PC-9 (cell line): ENCODE measurements around the gene FHAD1. TPM values are rescaled to one million over a fixed set of nuclear protein-coding genes. Genes with fewer than 3 reads are reported as not detected.

ENCODE experiments used
- BruUV-seq: library from RNA; stranded (reverse); fragments of 400-500 nt; replicated peaks from 2 replicates; lab custom pipeline; 2021; lab: Mats Ljungman, UMichigan
- CTCF ChIA-PET: fragments of 300-600 bp; sonication (Branson Sonifier 250); formaldehyde crosslinking; loops from one replicate; lab custom pipeline; 2022; ENCODE audit warnings: antibody characterized with exemption; lab: Charles Lee
- POLR2A ChIA-PET: fragments of 300-600 bp; sonication (Branson Sonifier 250); formaldehyde crosslinking; loops from one replicate; lab custom pipeline; 2022; ENCODE audit warnings: antibody characterized with exemption; ENCODE audit not compliant: unreplicated experiment; lab: Charles Lee
- DNase-seq, 2 experiments: peaks; one replicate each; pipeline versions ENCODE4 v3.0.0 to v3.0.0-alpha.2; 2015 to 2022; ENCODE audit warnings: mixed read lengths in 1 of 2
- H2AFZ ChIP-seq: fragments of 200-600 bp; sonication (generic); 2 replicates; pipeline ENCODE4 v1.8.1; 2017; ENCODE audit warnings: antibody characterized with exemption
- H3F3A ChIP-seq: fragments of 200-600 bp; sonication (generic); 2 replicates; pipeline ENCODE4 v1.8.1; 2017; ENCODE audit warnings: antibody characterized with exemption, mild to moderate bottlenecking, low read depth; ENCODE audit not compliant: insufficient read depth
- H3K27ac ChIP-seq: fragments of 200-600 bp; sonication (generic); 2 replicates; pipeline ENCODE4 v1.6.1; 2016; ENCODE audit warnings: mixed run types
- H3K27me3 ChIP-seq: fragments of 200-600 bp; sonication (generic); 2 replicates; pipeline ENCODE4 v1.6.1; 2016; ENCODE audit warnings: low read depth, mixed run types; ENCODE audit not compliant: insufficient read depth
- H3K36me3 ChIP-seq: fragments of 200-600 bp; sonication (generic); 2 replicates; pipeline ENCODE4 v1.6.1; 2016; ENCODE audit warnings: low read depth, mixed run types
- H3K4me1 ChIP-seq: fragments of 200-600 bp; sonication (generic); replicated peaks from 2 replicates; pipeline ENCODE4 v1.6.1; 2016; ENCODE audit warnings: mixed run types; ENCODE audit not compliant: insufficient read depth
- H3K4me2 ChIP-seq: fragments of 200-600 bp; sonication (generic); 2 replicates; pipeline ENCODE4 v1.6.1; 2017; ENCODE audit warnings: mixed run types
- H3K4me3 ChIP-seq: fragments of 200-600 bp; sonication (generic); 2 replicates; pipeline ENCODE4 v1.6.1; 2016; ENCODE audit warnings: mixed run types
- H3K79me2 ChIP-seq: fragments of 200-600 bp; sonication (generic); 2 replicates; pipeline ENCODE4 v1.6.1; 2017; ENCODE audit warnings: low read depth, mixed run types
- H3K9me2 ChIP-seq: fragments of 200-600 bp; sonication (generic); 2 replicates; pipeline ENCODE4 v1.8.1; 2017; ENCODE audit warnings: mild to moderate bottlenecking; ENCODE audit not compliant: insufficient read depth
- H3K9me3 ChIP-seq: fragments of 200-600 bp; sonication (generic); 2 replicates; pipeline ENCODE4 v1.8.1; 2016; ENCODE audit warnings: low read depth; ENCODE audit not compliant: insufficient read depth
- H4K20me1 ChIP-seq: fragments of 200-600 bp; sonication (generic); 2 replicates; pipeline ENCODE4 v1.8.1; 2017; ENCODE audit not compliant: insufficient read depth
- CTCF ChIP-seq: fragments of 200-600 bp; sonication (generic); conservative IDR thresholded peaks from 2 replicates; pipeline ENCODE4 v1.6.1; 2017; ENCODE audit warnings: mixed run types, antibody characterized with exemption, mild to moderate bottlenecking, moderate library complexity
- EZH2 ChIP-seq: fragments of 200-600 bp; sonication (generic); IDR thresholded peaks from 2 replicates; pipeline ENCODE4 v1.8.0; 2017; ENCODE audit warnings: antibody characterized with exemption, low read depth
- intact Hi-C: fragments of 100-400 bp; cut with micrococcal nuclease; formaldehyde crosslinking; loops from one replicate; pipeline ENCODE4 v1.10.0; 2022; ENCODE audit not compliant: unreplicated experiment
- total RNA-seq: library from RNA; stranded (reverse); gene quantifications from 2 replicates; pipeline ENCODE4 v1.2.3, GENCODE V29; 2021

The FHAD1 gene
- total RNA-seq, 1 experiment from 2014 or later = 6.9 TPM

GRCh38 chr1:15322648-15323350 lies 75.8 kb downstream of the FHAD1 start:
- Histone ChIP-seq H4K20me1 (no peaks in the 10 kb centered on the region), H3K27me3 (no peaks in the 10 kb centered on the region), H3K4me2 (no peak overlapping the region), H3K4me1 (no peaks in the 10 kb centered on the region), H3K79me2 (no peaks in the 10 kb centered on the region), H3F3A (no peaks in the 10 kb centered on the region), H3K4me3 (no peak overlapping the region), H3K9me3 (no peaks in the 10 kb centered on the region), H3K9me2 (no peaks in the 10 kb centered on the region), H2AFZ (no peak overlapping the region), H3K27ac (no peak overlapping the region), H3K36me3 (no peaks in the 10 kb centered on the region)
- CTCF ChIA-PET = interaction anchor here (0.5 to 1.6 kb wide), 9 partner anchors 15 to 458 kb away, joined by 3 to 15 read pairs (median 5); no protein-coding TSS in a partner anchor
- peak in 1 of 2 experiments; percentile 67 for DNase-seq
- POLR2A ChIA-PET = interaction anchor here (0.6 to 0.7 kb wide), 3 partner anchors 86 to 97 kb away, joined by 3 to 4 read pairs (median 3); no protein-coding TSS in a partner anchor
- TSS peak; percentile 86 for BruUV-seq
- intact Hi-C loops = loop anchor here (1.0 to 10.0 kb wide), 8 partner anchors 16 to 202 kb away; partner anchors contain the start of genes CASP9 and DNAJC16
- no peak for TF ChIP-seq CTCF
- no peak for TF ChIP-seq EZH2

- Histone ChIP-seq H3K9me2 (no peaks in the 10 kb centered on the region), H4K20me1 (no peaks in the 10 kb centered on the region), H3K27me3 (no peaks in the 10 kb centered on the region), H3K4me3 (no peak overlapping the region), H3K79me2 (no peaks in the 10 kb centered on the region), H3K4me2 (0 out of 2 replicates have a peak overlapping the region, but pooled peaks have one; percentile 18), H3K9me3 (no peaks in the 10 kb centered on the region), H3K4me1 (no peaks in the 10 kb centered on the region), H3F3A (no peaks in the 10 kb centered on the region), H2AFZ (no peak overlapping the region), H3K36me3 (no peaks in the 10 kb centered on the region), H3K27ac (no peak overlapping the region)
- POLR2A ChIA-PET = interaction anchor here (0.6 to 0.7 kb wide), 3 partner anchors 85 to 96 kb away, joined by 3 to 4 read pairs (median 3); no protein-coding TSS in a partner anchor
- intact Hi-C loops = loop anchor here (1.0 to 10.0 kb wide), 8 partner anchors 15 to 201 kb away; partner anchors contain the start of genes CASP9 and DNAJC16
- DNase-seq = peak; percentile 46 to 72
- CTCF ChIA-PET = interaction anchor here (0.5 to 1.6 kb wide), 10 partner anchors 15 to 458 kb away, joined by 3 to 15 read pairs (median 5); no protein-coding TSS in a partner anchor
- BruUV-seq = TSS peak; percentile 93
- TF ChIP-seq CTCF (peak; percentile 91), EZH2 (no peak)
Measured at GRCh38 chr1:15323351-15323988, 76.4 kb downstream of the FHAD1 start.
